H9 (cell line): Measurements from ENCODE around the gene SELENOV. TPM values are rescaled to one million over a fixed set of nuclear protein-coding genes. Genes with fewer than 3 reads are reported as not detected.

Experiments used
- DNase-seq: peaks from one replicate; pipeline ENCODE4 v3.0.0-alpha.2; 2017
- H2AFZ ChIP-seq: one replicate; pipeline ENCODE4 v1.6.1; 2013; ENCODE audit warnings: mild to moderate bottlenecking, low read length, control low read depth, moderate library complexity
- H2AK5ac ChIP-seq: 2 replicates; pipeline ENCODE4 v1.6.1; 2013; ENCODE audit warnings: low read length, control low read depth, mixed read lengths; ENCODE audit not compliant: insufficient read length
- H2BK120ac ChIP-seq: one replicate; pipeline ENCODE4 v1.6.1; 2013; ENCODE audit warnings: low read depth, mild to moderate bottlenecking, low read length, control low read depth, inconsistent platforms; ENCODE audit not compliant: poor library complexity, severe bottlenecking
- H2BK12ac ChIP-seq: 2 replicates; pipeline ENCODE4 v1.6.1; 2013; ENCODE audit warnings: low read length, control low read depth, mixed read lengths, low read depth; ENCODE audit not compliant: insufficient read length
- H2BK15ac ChIP-seq: 2 replicates; pipeline ENCODE4 v1.6.1; 2013; ENCODE audit warnings: low read depth, low read length, control low read depth
- H2BK20ac ChIP-seq: one replicate; pipeline ENCODE4 v1.6.1; 2013; ENCODE audit warnings: low read depth, mild to moderate bottlenecking, low read length, control low read depth, inconsistent platforms; ENCODE audit not compliant: poor library complexity, severe bottlenecking
- H2BK5ac ChIP-seq: 2 replicates; pipeline ENCODE4 v1.6.1; 2013; ENCODE audit warnings: low read length, control low read depth, mixed read lengths; ENCODE audit not compliant: insufficient read length
- H3K14ac ChIP-seq: 2 replicates; pipeline ENCODE4 v1.6.1; 2013; ENCODE audit warnings: low read length, control low read depth; ENCODE audit not compliant: insufficient read depth
- H3K18ac ChIP-seq: 2 replicates; pipeline ENCODE4 v1.6.1; 2013; ENCODE audit warnings: low read depth, mild to moderate bottlenecking, mixed read lengths, low read length, control low read depth; ENCODE audit not compliant: insufficient read length
- H3K23ac ChIP-seq: 2 replicates; pipeline ENCODE4 v1.6.1; 2013; ENCODE audit warnings: low read length, control low read depth, mixed read lengths, low read depth; ENCODE audit not compliant: insufficient read length
- H3K23me2 ChIP-seq: 2 replicates; pipeline ENCODE4 v1.6.1; 2013; ENCODE audit warnings: low read depth, mild to moderate bottlenecking, mixed read lengths, low read length, control low read depth; ENCODE audit not compliant: insufficient read length, poor library complexity, severe bottlenecking
- H3K27ac ChIP-seq: 2 replicates; pipeline ENCODE4 v1.5.1; 2013; ENCODE audit warnings: low read length, control low read depth, mixed read lengths, low read depth; ENCODE audit not compliant: insufficient read length
- H3K27me3 ChIP-seq: 2 replicates; pipeline ENCODE4 v1.6.1; 2013; ENCODE audit warnings: low read length, control low read depth, inconsistent platforms; ENCODE audit not compliant: insufficient read depth
- H3K4ac ChIP-seq: 2 replicates; pipeline ENCODE4 v1.6.1; 2013; ENCODE audit warnings: low read depth, mild to moderate bottlenecking, control low read depth, inconsistent platforms, low read length, moderate library complexity
- H3K4me1 ChIP-seq: 2 replicates; pipeline ENCODE4 v1.6.1; 2013; ENCODE audit warnings: low read length, control low read depth, inconsistent platforms; ENCODE audit not compliant: insufficient read depth
- H3K4me2 ChIP-seq: 2 replicates; pipeline ENCODE4 v1.6.1; 2013; ENCODE audit warnings: low read length, control low read depth, mixed read lengths; ENCODE audit not compliant: insufficient read length, insufficient read depth
- H3K56ac ChIP-seq: 2 replicates; pipeline ENCODE4 v1.6.1; 2013; ENCODE audit warnings: low read depth, mild to moderate bottlenecking, mixed read lengths, low read length, control low read depth; ENCODE audit not compliant: insufficient read length
- H3K79me1 ChIP-seq: 2 replicates; pipeline ENCODE4 v1.6.1; 2013; ENCODE audit warnings: low read depth, mild to moderate bottlenecking, moderate library complexity, low read length, control low read depth, inconsistent platforms; ENCODE audit not compliant: insufficient read depth, poor library complexity, severe bottlenecking
- H3K79me2 ChIP-seq: 2 replicates; pipeline ENCODE4 v1.6.1; 2013; ENCODE audit warnings: low read length, control low read depth, inconsistent platforms; ENCODE audit not compliant: insufficient read depth
- H3K9ac ChIP-seq: 2 replicates; pipeline ENCODE4 v1.6.1; 2013; ENCODE audit warnings: low read length, control low read depth, mixed read lengths; ENCODE audit not compliant: insufficient read length; ENCODE audit errors: extremely low read depth
- H3K9me3 ChIP-seq: one replicate; pipeline ENCODE4 v1.6.1; 2013; ENCODE audit warnings: low read depth, low read length, inconsistent platforms; ENCODE audit not compliant: control insufficient read depth
- H3T11ph ChIP-seq: one replicate; pipeline ENCODE4 v1.6.1; 2013; ENCODE audit warnings: mild to moderate bottlenecking, low read length, control low read depth, inconsistent platforms
- H4K20me1 ChIP-seq: one replicate; pipeline ENCODE4 v1.6.1; 2013; ENCODE audit not compliant: control insufficient read depth, insufficient read length, insufficient read depth
- H4K5ac ChIP-seq: 2 replicates; pipeline ENCODE4 v1.6.1; 2013; ENCODE audit warnings: low read depth, mild to moderate bottlenecking, mixed read lengths, low read length, control low read depth; ENCODE audit not compliant: insufficient read length
- H4K8ac ChIP-seq: replicated peaks from 2 replicates; pipeline ENCODE4 v1.6.1; 2013; ENCODE audit warnings: low read length, control low read depth, mixed read lengths, low read depth; ENCODE audit not compliant: insufficient read length
- H4K91ac ChIP-seq: 2 replicates; pipeline ENCODE4 v1.6.1; 2013; ENCODE audit warnings: low read depth, mild to moderate bottlenecking, moderate library complexity, mixed read lengths, low read length, control low read depth; ENCODE audit not compliant: insufficient read length
- H3K27ac Mint-ChIP-seq, 3 experiments: 2 replicates in 2 of 3; 3 replicates in 1 of 3; pipeline ENCODE4 v1.8.0; 2020 to 2021; ENCODE audit warnings: mixed read lengths in 3 of 3, mild to moderate bottlenecking in 1 of 3, moderate library complexity in 1 of 3
- H3K27me3 Mint-ChIP-seq: 2 replicates; pipeline ENCODE4 v1.8.0; 2021; ENCODE audit warnings: low read depth, mild to moderate bottlenecking, moderate library complexity, mixed read lengths
- H3K36me3 Mint-ChIP-seq, 3 experiments: 2 replicates in 2 of 3; 3 replicates in 1 of 3; pipeline ENCODE4 v1.8.0; 2020 to 2021; ENCODE audit warnings: low read depth in 3 of 3, mixed read lengths in 3 of 3; ENCODE audit not compliant: insufficient read depth in 1 of 3
- H3K4me1 Mint-ChIP-seq, 2 experiments: 2 replicates each; pipeline ENCODE4 v1.8.0; 2020; ENCODE audit warnings: mixed read lengths in 2 of 2
- H3K4me3 Mint-ChIP-seq, 2 experiments: 2 replicates in 1 of 2; 3 replicates in 1 of 2; pipeline ENCODE4 v1.8.0; 2020 to 2021; ENCODE audit warnings: mild to moderate bottlenecking in 2 of 2, mixed read lengths in 2 of 2, moderate library complexity in 1 of 2
- H3K9me3 Mint-ChIP-seq, 2 experiments: 2 replicates in 1 of 2; 3 replicates in 1 of 2; pipeline ENCODE4 v1.8.0; 2020; ENCODE audit warnings: mild to moderate bottlenecking in 2 of 2, mixed read lengths in 2 of 2, moderate library complexity in 1 of 2
- WGBS: extraction: QIAGEN DNeasy Blood & Tissue Kit; methylation state at CpG from one replicate; pipeline ENCODE4 v1.1.7; 2013; ENCODE audit warnings: missing lambda C conversion rate, low lambda C conversion rate, mixed read lengths; ENCODE audit not compliant: insufficient read length; ENCODE audit errors: extremely low coverage; 5-methylcytosine and 5-hydroxymethylcytosine counted together
- total RNA-seq: library from RNA; stranded (reverse); gene quantifications from 2 replicates; pipeline ENCODE4 v1.2.1, GENCODE V29; 2021
- TF ChIP-seq, protein P1 (sequence below): fragments of 200-600 bp; sonication (generic); conservative IDR thresholded peaks from 3 replicates; pipeline ENCODE4 v1.8.0; 2021; ENCODE audit warnings: antibody characterized with exemption, mild to moderate bottlenecking

The SELENOV gene
- total RNA-seq, 1 experiment from 2014 or later = 6.9 TPM

GRCh38 chr19:39554701-39555311, 39.9 kb downstream of the SELENOV start:
- Histone ChIP-seq H2BK20ac (no peak overlapping the region), H2BK15ac (no peak overlapping the region), H3K23ac (no peak overlapping the region), H3T11ph (no peak overlapping the region), H3K79me2 (no peaks in the 10 kb centered on the region), H3K18ac (no peak overlapping the region), H2BK5ac (no peak overlapping the region), H2BK12ac (no peak overlapping the region), H4K5ac (no peak overlapping the region), H2BK120ac (no peak overlapping the region), H2AFZ (no peak overlapping the region), H3K23me2 (no peaks in the 10 kb centered on the region), H2AK5ac (no peak overlapping the region), H3K9ac (no peak overlapping the region), H3K14ac (no peak overlapping the region), H3K4me2 (no peak overlapping the region), H3K9me3 (no peaks in the 10 kb centered on the region), H3K79me1 (no peaks in the 10 kb centered on the region), H4K91ac (no peak overlapping the region), H3K4ac (no peak overlapping the region), H3K56ac (no peak overlapping the region), H3K27me3 (no peaks in the 10 kb centered on the region), H4K20me1 (no peaks in the 10 kb centered on the region), H3K27ac (no peak overlapping the region), H4K8ac (no peak overlapping the region), H3K4me1 (no peaks in the 10 kb centered on the region)
- H3K4me1 Mint-ChIP-seq = no peaks in the 10 kb centered on the region
- no peak overlapping the region for H3K27ac Mint-ChIP-seq
- WGBS = no CpG with 5 or more reads among the region's 4 CpGs
- no peak for DNase-seq
- TF ChIP-seq, protein P1, sequence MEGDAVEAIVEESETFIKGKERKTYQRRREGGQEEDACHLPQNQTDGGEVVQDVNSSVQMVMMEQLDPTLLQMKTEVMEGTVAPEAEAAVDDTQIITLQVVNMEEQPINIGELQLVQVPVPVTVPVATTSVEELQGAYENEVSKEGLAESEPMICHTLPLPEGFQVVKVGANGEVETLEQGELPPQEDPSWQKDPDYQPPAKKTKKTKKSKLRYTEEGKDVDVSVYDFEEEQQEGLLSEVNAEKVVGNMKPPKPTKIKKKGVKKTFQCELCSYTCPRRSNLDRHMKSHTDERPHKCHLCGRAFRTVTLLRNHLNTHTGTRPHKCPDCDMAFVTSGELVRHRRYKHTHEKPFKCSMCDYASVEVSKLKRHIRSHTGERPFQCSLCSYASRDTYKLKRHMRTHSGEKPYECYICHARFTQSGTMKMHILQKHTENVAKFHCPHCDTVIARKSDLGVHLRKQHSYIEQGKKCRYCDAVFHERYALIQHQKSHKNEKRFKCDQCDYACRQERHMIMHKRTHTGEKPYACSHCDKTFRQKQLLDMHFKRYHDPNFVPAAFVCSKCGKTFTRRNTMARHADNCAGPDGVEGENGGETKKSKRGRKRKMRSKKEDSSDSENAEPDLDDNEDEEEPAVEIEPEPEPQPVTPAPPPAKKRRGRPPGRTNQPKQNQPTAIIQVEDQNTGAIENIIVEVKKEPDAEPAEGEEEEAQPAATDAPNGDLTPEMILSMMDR = no peak
- H3K9me3 Mint-ChIP-seq = no peaks in the 10 kb centered on the region
- no peaks in the 10 kb centered on the region for H3K36me3 Mint-ChIP-seq
- H3K4me3 Mint-ChIP-seq = no peak overlapping the region
- H3K27me3 Mint-ChIP-seq = peaks cover 1% of the 10 kb centered on the region
